T-helper 2 cell treated with Interferon-gamma antibody and Interleukin-4, amounts not matched to agents 100 ng/mL and 5 ng/mL, for 36 hours (primary cell): Measurements from ENCODE around the gene ORC4. TPM values are rescaled to one million over a fixed set of nuclear protein-coding genes. Genes with fewer than 3 reads are reported as not detected.

ENCODE experiments used
- intact Hi-C: fragments of 100-400 bp; cut with micrococcal nuclease; formaldehyde crosslinking; loops from one replicate; pipeline ENCODE4 v1.15.1; 2023
- total RNA-seq: library from RNA; stranded (reverse); gene quantifications from 2 replicates; pipeline ENCODE4 v1.2.3, GENCODE V29; 2022

The ORC4 gene
- total RNA-seq, 1 donor from 2014 or later = 29.1 TPM

DNA sequence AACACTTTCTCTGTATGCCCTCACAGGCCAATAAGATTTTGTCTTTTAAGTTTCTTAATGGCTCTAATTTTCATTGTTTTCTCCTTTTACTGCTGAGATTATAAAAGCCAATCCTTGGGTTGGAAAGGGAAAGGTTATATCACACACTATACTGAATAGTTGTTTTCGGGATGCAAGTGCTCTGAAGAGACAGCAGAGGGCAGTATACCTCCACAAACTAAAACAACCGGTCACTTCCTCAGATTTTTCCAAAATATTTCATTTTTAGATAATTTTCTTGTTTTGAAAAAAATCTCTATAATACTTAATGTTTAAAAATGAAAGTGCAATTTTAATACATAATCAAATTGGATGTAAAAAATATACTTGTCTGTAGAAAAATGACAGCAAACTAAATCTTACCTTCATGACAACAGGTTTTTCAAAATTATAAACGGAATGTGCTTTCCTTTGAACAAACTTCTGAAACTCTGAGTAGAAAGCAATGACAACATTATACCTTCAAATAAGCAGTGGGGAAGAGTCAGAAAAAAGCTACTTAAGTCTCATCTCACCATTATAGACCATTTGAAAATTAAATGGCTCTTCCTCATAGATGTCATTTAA is 82.7 kb downstream of the ORC4 start:
- intact Hi-C loops = loop anchor here (1.0 kb wide), 2 partner anchors 571 to 1052 kb away; no protein-coding TSS in a partner anchor

GRCh38 chr2:147934881-147935620 is 85.5 kb downstream of the ORC4 start:
- intact Hi-C loops = no loop called here

DNA sequence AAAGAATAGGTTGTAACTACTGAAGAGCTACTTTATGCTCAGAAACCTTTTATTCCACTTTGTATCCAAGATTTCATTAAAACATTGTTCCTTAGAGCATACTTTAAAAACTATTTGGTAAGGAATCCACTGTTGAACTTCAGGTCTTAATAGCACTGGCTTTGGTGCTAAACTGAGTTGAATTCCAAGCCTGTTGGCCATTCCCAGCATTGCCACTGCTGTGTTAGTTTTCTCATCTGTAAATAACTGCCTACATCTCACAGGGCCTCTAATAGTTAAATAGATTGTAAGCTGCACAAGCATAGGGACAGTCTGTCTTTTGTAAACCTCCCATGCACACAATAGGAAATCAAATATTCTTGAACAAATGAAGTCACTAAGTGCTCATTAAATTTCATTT is 86.6 kb downstream of the ORC4 start:
- intact Hi-C loops = no loop called here

- intact Hi-C loops = no loop called here
Measured at GRCh38 chr2:147927053-147927588, 93.4 kb downstream of the ORC4 start.

- intact Hi-C loops = no loop called here
Measured at GRCh38 chr2:147925886-147926285, 94.7 kb downstream of the ORC4 start.

DNA sequence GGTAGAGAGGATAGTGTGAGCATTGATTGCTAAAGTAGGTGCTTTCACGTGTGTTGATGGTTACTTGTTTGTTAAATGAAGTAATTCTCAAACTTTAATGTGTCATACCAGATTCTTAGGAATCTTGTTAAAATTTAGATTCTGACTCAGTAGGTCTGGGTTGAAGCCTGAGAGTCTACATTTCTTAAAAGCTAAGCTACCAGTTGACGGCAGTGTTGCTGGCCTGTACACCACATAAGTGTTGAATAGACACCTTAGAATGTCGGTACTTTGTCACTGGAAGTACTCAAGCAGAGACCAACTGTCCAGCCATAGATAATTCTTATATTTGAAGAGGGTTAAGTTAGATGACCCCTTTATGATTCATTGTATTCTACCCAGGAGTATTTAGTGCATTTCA is 95.9 kb downstream of the ORC4 start:
- intact Hi-C loops = no loop called here

- intact Hi-C loops = no loop called here
Measured at GRCh38 chr2:147923846-147924245, 96.7 kb downstream of the ORC4 start.

GRCh38 chr2:147917161-147917560 is 103.4 kb downstream of the ORC4 start:
- intact Hi-C loops = no loop called here

DNA sequence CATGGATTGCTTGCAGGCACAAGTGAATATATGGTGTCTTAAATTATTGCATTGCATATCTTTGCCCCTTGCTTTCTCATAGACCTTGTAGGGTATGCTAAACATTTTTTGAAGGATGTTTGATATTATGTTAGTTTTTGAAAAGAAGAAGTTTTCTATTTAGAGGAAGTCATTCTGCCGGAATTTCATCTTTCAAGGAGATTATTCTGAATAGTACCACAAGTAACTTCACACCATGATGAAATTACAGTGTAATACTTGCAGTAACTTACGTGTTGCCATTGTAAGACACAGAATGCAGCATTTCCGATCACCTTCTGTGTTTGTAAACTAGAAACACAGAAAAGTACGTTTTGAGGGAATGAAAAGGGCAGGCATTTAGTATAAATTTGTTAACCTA is 103.8 kb downstream of the ORC4 start:
- intact Hi-C loops = no loop called here

DNA sequence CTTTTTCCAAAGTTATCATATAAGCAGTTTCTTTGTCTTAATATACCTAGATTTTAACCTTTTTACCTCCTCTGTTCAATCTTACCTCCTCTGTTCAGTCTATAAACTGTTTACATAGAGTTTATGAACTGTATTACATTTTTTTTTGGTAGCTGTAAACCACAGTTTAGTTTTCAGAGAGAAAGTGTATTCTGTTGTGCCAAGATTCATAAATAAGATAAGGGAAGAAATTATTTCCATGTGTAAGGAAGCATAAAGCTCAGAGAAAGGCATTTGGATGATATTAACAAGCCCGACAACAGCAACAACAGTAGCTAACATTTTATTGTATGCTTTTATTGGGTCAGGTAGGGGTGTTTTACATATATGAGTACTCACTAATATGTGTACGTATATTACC is 104.5 kb downstream of the ORC4 start:
- intact Hi-C loops = no loop called here

- intact Hi-C loops = no loop called here
Measured at GRCh38 chr2:147913701-147914480, 106.6 kb downstream of the ORC4 start.

DNA sequence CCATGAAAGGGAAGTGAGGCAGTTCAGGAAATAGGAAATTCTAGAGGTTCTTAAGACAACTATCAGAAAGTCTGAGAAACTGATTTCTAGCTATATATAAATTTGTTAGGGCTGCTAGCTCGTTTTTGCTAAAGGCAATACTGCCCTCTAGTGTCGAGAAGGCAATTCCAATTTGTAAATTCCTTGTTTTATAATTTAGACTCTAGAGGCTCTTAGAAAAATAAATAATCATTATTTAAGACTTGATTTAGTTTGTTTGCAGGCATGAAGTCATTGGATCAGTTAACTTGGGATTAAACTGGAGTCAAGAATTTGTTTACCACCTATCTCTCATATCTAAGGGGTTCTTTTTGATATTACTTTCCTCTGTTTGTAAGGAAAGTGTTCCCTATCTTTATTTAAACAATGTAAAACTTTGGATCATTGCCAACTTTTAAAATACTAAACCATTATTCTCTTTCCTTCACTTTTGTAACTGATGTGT is 109.5 kb downstream of the ORC4 start:
- intact Hi-C loops = loop anchor here (1.0 to 2.0 kb wide), 5 partner anchors 579 to 1176 kb away; no protein-coding TSS in a partner anchor

- intact Hi-C loops = no loop called here
Measured at GRCh38 chr2:147909178-147909577, 111.4 kb downstream of the ORC4 start.

GRCh38 chr2:147904051-147904450 is 116.5 kb downstream of the ORC4 start:
- intact Hi-C loops = loop anchor here (5.0 kb wide), 1 partner anchor 57 kb away; the partner anchor contains the start of gene ACVR2A

DNA sequence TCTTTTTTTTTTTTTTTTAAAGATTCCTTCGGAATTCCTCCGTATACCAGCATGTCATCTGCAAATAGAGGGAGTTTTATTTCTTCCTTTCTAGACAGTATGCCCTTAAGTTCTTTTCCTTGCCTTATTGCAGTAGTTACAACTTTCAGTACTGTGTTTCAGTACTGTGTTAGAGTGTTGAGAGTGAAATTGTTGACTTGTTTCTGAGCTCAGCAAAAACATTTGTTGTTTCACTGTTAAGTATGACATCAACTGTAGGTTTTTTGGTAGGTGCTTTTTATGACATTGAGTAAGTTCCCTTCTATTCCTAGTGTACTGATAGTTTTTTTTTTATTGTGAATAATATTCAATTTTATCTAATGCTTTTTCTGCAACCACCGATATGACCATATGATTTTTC is 131.9 kb downstream of the ORC4 start:
- intact Hi-C loops = no loop called here

DNA sequence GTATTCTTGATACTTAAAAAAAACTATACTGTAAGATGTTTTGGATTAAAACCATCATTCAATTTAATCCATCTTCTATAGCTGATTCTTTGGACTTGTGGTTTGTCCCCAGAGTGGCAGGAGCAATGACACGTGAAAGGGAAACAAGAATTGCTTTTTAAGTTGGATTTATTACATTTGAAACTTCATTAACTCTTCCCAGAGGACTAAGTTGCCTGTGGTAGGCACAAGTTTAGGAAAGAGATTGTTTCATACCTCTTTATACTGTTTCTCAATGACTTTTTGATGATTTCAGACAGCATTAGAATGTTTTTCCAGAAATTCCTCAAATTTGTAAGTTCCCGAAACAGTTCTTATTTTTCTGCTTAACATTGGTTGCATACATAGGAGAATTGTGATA is 134.4 kb downstream of the ORC4 start:
- intact Hi-C loops = no loop called here

GRCh38 chr2:147884830-147885229 is 135.7 kb downstream of the ORC4 start:
- intact Hi-C loops = no loop called here

- intact Hi-C loops = no loop called here
Measured at GRCh38 chr2:147882631-147883030, 137.9 kb downstream of the ORC4 start.
